ENCODE results near the gene MPP2.

DNA sequence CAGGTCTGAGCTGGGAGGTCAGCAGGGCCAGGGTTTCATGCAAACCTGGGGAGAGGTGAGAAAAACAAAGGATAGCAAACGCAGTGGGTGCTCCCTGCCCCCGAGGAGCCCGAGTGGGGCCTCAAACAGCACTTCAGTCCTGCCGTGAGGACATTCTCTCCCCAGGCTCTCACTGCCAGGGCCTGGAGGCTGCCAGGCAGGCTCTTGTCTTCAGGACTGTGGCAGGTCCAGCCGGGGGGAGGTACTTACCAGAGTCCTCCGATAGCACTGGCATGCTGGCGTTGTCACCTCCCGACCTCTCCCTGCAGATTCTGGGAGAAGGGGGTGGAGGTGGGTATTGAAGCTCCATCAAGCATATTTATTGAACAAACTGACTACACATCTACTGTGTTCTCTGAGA, 75.7 kb downstream of the MPP2 start:
- TF ChIP-seq CTCF (IDR thresholded peaks at IDR 0.05; ENCODE audit: low read depth, low read length, missing input control) (no peak), GABPA (IDR thresholded peaks at IDR 0.05 in 1 of 2, conservative IDR thresholded peaks at IDR 0.05 in 1 of 2) (no peak), REST (IDR thresholded peaks at IDR 0.05) (no peak), RXRA (IDR thresholded peaks at IDR 0.05) (no peak), RAD21 (IDR thresholded peaks at IDR 0.05) (no peak), TAF1 (conservative IDR thresholded peaks at IDR 0.05) (no peak), NR2F2 (IDR thresholded peaks at IDR 0.05) (no peak), YY1 (IDR thresholded peaks at IDR 0.05) (no peak), FOXA2 (IDR thresholded peaks at IDR 0.05) (no peak), JUND (IDR thresholded peaks at IDR 0.05) (no peak)
- TF ChIP-seq, protein P1, sequence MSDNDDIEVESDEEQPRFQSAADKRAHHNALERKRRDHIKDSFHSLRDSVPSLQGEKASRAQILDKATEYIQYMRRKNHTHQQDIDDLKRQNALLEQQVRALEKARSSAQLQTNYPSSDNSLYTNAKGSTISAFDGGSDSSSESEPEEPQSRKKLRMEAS (IDR thresholded peaks at IDR 0.05) = no peak
- TF ChIP-seq, protein P2, sequence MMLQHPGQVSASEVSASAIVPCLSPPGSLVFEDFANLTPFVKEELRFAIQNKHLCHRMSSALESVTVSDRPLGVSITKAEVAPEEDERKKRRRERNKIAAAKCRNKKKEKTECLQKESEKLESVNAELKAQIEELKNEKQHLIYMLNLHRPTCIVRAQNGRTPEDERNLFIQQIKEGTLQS (IDR thresholded peaks at IDR 0.05) = no peak

Measured in liver (tissue), 3 donors.